Measurements from ENCODE around the gene AKT1. TPM values are rescaled to one million over a fixed set of nuclear protein-coding genes. Genes with fewer than 3 reads are reported as not detected.

Gene AKT1
- total and polyA plus RNA-seq, 2 of the 13 experiments (the other 11 are each of a cell fraction or from before 2014, with no cell fraction given), result 96.2 to 116 TPM

DNA sequence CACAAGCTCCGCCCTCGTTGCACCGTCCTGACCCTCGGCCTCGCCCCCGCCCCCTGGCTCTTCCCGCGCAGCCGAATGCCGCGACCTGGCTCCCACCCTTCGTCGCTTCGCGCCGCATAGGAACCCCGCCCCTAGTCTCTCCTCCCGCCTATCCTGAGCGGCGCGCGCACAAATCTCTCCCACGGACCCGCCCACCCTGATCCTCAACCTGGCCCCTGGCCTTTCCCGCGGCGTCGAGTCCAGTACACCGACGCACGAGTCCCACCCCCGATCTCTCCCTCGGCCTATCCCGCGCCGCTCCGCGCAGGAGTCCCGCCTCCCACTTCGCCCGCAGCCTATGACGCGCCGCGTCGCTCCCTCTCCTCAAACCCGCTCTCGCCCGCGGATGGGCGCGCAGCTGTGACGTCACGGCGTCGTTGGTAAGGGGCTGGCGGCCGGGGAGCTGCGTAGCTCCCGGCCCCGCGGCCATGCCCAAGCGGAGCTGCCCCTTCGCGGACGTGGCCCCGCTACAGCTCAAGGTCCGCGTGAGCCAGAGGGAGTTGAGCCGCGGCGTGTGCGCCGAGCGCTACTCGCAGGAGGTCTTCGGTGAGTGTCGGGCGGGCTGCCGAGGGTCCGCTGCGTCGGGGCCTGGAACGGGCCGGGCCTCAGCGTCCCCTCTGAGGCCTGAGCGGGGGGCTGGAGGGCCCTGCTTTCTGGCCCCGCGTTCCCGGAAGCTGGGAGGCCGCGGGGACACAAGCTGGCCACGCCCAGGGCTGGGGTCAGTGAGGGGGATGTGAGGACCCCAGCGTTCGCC is 42.6 kb downstream of the AKT1 start, which contains the start of gene SIVA1 (continued):
- TF ChIP-seq, protein P1, sequence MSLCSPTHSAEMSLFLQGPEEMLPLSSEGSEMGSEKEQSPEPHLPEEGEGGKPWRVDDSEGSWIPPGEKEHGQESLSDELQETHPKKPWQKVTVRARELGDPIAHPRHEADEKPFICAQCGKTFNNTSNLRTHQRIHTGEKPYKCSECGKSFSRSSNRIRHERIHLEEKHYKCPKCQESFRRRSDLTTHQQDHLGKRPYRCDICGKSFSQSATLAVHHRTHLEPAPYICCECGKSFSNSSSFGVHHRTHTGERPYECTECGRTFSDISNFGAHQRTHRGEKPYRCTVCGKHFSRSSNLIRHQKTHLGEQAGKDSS (CRISPR knock-in tag; IDR thresholded peaks at IDR 0.05; ENCODE audit: borderline replicate concordance, low read depth), result peak; percentile 66; the same call in 1 of the 2 replicates
- TF ChIP-seq, protein P2, sequence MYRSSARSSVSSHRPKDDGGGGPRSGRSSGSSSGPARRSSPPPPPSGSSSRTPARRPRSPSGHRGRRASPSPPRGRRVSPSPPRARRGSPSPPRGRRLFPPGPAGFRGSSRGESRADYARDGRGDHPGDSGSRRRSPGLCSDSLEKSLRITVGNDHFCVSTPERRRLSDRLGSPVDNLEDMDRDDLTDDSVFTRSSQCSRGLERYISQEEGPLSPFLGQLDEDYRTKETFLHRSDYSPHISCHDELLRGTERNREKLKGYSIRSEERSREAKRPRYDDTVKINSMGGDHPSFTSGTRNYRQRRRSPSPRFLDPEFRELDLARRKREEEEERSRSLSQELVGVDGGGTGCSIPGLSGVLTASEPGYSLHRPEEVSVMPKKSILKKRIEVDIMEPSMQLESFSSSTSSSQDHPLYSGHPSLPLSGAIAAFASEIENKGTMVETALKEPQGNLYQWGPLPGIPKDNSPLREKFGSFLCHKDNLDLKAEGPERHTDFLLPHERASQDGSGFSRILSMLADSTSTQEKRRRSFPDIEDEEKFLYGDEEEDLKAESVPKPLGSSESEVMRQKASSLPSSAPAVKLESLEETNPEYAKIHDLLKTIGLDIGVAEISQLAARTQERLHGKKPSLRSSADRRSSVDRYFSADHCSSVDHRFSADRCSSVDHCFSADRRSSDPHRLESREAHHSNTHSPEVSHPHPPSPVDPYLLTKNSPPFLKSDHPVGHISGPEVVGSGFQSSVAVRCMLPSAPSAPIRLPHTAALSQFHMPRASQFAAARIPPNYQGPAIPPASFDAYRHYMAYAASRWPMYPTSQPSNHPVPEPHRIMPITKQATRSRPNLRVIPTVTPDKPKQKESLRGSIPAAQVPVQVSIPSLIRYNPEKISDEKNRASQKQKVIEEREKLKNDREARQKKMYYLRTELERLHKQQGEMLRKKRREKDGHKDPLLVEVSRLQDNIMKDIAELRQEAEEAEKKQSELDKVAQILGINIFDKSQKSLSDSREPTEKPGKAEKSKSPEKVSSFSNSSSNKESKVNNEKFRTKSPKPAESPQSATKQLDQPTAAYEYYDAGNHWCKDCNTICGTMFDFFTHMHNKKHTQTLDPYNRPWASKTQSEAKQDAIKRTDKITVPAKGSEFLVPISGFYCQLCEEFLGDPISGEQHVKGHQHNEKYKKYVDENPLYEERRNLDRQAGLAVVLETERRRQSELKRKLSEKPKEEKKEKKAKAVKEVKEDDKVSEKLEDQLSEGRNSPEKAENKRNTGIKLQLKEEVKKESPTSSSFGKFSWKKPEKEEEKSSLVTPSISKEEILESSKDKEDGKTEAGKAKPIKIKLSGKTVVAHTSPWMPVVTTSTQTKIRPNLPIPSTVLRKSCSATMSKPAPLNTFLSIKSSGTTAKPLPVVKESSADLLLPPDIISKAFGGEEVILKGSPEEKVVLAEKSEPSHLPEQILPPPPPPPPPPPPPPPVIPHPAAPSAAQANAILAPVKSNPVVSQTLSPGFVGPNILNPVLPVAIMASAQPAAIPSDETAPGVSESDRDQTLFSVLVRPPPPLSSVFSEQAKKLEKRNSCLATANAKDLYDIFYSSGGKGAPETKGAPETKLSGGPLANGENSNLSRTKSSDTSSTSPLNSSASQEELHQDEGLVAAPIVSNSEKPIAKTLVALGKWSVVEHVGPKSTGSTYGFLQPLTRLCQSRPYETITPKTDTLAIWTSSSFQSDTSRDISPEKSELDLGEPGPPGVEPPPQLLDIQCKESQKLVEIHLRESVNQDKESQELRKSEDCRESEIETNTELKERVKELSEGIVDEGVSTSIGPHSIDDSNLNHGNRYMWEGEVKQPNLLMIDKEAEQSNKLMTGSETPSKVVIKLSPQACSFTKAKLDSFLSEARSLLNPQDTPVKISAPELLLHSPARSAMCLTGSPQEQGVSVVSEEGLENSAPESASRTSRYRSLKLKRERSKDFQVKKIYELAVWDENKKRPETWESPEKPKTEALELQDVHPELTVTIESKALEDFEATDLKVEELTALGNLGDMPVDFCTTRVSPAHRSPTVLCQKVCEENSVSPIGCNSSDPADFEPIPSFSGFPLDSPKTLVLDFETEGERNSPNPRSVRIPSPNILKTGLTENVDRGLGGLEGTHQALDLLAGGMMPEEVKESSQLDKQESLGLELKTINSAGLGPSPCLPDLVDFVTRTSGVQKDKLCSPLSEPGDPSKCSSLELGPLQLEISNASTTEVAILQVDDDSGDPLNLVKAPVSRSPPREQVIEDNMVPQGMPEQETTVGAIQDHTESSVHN (CRISPR knock-in tag; IDR thresholded peaks at IDR 0.05), result no peak; the same call in 1 of the 2 replicates
- no peak for TF ChIP-seq TCF7 (IDR thresholded peaks at IDR 0.05; ENCODE audit: low read depth)
- no peak; the same call in 1 of the 2 replicates for TF ChIP-seq ZNF850 (CRISPR knock-in tag; conservative IDR thresholded peaks at IDR 0.05)
- peak; percentile 22; the same call in 1 of the 2 replicates for TF ChIP-seq ZNF317 (CRISPR knock-in tag; IDR thresholded peaks at IDR 0.05)
- no peak for TF ChIP-seq MYNN (CRISPR knock-in tag; IDR thresholded peaks at IDR 0.05; ENCODE audit: low read depth)
- TF ChIP-seq, protein P3, sequence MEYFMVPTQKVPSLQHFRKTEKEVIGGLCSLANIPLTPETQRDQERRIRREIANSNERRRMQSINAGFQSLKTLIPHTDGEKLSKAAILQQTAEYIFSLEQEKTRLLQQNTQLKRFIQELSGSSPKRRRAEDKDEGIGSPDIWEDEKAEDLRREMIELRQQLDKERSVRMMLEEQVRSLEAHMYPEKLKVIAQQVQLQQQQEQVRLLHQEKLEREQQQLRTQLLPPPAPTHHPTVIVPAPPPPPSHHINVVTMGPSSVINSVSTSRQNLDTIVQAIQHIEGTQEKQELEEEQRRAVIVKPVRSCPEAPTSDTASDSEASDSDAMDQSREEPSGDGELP (IDR thresholded peaks at IDR 0.05; ENCODE audit: borderline replicate concordance, low read depth), result peak; percentile 24; the same call in 1 of the 2 replicates
- peak; percentile 87 for TF ChIP-seq RBM39 (IDR thresholded peaks at IDR 0.05; ENCODE audit: low read depth, low read length, poor library complexity, severe bottlenecking)
- TF ChIP-seq, protein P4, sequence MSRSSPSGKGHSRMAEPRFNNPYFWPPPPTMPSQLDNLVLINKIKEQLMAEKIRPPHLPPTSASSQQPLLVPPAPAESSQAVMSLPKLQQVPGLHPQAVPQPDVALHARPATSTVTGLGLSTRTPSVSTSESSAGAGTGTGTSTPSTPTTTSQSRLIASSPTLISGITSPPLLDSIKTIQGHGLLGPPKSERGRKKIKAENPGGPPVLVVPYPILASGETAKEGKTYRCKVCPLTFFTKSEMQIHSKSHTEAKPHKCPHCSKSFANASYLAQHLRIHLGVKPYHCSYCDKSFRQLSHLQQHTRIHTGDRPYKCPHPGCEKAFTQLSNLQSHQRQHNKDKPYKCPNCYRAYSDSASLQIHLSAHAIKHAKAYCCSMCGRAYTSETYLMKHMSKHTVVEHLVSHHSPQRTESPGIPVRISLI (CRISPR knock-in tag; IDR thresholded peaks at IDR 0.05; ENCODE audit: borderline replicate concordance), result 0 out of 2 replicates have a peak, but pooled peaks have one; percentile 16
- TF ChIP-seq KDM3A (CRISPR knock-in tag; IDR thresholded peaks at IDR 0.05; ENCODE audit: low read depth), result peak; percentile 30; the same call in 1 of the 2 replicates
- TF ChIP-seq BHLHE40 (IDR thresholded peaks at IDR 0.05; ENCODE audit: low read length), result 0 out of 2 replicates have a peak, but pooled peaks have one; percentile 5
- no peak for TF ChIP-seq SMARCC2 (IDR thresholded peaks at IDR 0.05)
- peak; percentile 87 for TF ChIP-seq HNRNPH1 (optimal IDR thresholded peaks at IDR 0.05; ENCODE audit: low read depth, low read length)
- peak; percentile 75; the same call in 1 of the 2 replicates for TF ChIP-seq SMYD3 (CRISPR knock-in tag; IDR thresholded peaks at IDR 0.05)
- TF ChIP-seq, protein P5, sequence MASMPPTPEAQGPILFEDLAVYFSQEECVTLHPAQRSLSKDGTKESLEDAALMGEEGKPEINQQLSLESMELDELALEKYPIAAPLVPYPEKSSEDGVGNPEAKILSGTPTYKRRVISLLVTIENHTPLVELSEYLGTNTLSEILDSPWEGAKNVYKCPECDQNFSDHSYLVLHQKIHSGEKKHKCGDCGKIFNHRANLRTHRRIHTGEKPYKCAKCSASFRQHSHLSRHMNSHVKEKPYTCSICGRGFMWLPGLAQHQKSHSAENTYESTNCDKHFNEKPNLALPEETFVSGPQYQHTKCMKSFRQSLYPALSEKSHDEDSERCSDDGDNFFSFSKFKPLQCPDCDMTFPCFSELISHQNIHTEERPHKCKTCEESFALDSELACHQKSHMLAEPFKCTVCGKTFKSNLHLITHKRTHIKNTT (CRISPR knock-in tag; IDR thresholded peaks at IDR 0.05), result no peak
- TF ChIP-seq MIXL1 (CRISPR knock-in tag; IDR thresholded peaks at IDR 0.05), result no peak
